ENCODE results near the gene PPARG.
"Not testable (repeated sequence)": the region's sequence is repeated elsewhere in the genome, so short reads cannot be mapped to it uniquely, and the experiment has no call there.

The PPARG gene

DNA sequence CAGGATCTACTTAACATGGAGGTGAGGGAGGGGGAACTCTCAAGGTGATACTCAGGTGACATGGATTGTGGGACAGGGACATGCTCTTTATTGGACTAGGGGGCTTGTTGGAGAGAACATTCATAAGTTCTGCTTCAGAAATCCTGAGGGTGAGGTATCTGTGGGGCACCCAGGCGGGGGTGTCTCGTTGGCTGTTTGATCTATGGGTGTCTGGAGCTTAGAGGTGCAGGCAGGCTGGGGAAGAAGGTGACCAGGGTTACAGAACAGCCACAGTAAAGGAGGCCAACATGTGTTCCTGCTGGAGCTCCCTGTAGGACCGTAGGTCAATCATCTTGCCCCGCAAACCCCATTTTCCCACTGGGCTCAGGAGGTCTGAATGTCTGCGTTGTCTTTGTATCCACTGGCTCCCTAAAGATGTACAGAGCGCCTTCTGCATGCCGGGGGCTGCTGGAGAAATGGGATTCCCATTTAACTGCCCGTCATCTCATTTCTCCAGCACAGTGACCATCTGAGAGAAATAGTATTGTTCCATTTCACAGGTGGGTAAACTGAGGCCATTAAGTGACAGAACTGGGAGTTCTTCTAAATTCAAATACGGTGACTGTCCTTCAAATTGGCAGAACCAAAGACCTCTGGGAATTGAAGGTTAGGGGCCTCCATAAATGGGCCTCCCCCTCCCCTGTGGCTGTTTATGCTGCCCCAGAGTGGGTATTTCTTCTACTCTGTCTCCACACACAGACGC is 155.1 kb downstream of the PPARG start:
- no peak for DNase-seq (ENCODE audit: low read depth)

DNA sequence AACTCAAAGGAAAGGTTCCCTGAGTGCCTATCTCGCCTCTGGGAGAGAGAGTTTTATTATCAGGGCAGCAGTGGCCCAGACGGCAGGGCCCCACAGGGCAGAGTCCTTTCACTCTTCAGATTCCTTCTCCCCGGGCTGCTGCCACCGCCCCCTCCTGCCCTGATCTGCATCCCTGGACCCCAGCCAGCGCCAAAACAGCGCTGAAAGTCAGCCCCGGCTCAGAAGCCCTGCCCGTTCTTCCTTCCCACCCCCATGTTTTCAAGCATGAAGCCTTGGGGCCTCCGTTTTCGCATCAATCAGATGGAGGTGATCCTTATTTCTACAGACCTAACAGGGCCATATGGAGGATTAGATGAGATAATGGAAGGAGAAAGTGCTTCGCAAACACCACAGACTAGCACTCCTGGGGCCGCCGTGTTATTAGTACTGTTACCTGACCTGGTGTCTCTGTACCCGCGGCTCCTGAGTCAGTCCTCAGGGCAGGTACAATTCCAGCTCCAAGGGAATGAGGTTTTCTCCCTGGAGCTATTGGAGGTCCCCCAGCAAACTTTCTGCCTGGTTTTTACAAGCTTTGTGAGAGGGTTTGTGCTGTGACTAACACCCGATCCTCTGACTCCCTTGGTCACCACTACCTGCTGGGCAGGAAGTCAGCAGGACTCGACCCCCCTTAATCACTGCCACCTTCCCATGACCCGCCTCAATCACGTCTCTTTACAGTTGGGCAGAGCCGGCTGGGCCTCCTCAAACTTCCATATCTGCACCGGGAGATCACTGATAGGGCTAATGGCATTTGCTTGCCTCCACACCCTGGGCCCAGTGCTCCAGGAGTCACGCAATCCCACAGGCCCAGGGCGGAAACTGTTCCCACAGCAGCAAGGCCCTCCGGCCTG is 156.0 kb downstream of the PPARG start:
- DNase-seq (ENCODE audit: low read depth) = no peak

DNA sequence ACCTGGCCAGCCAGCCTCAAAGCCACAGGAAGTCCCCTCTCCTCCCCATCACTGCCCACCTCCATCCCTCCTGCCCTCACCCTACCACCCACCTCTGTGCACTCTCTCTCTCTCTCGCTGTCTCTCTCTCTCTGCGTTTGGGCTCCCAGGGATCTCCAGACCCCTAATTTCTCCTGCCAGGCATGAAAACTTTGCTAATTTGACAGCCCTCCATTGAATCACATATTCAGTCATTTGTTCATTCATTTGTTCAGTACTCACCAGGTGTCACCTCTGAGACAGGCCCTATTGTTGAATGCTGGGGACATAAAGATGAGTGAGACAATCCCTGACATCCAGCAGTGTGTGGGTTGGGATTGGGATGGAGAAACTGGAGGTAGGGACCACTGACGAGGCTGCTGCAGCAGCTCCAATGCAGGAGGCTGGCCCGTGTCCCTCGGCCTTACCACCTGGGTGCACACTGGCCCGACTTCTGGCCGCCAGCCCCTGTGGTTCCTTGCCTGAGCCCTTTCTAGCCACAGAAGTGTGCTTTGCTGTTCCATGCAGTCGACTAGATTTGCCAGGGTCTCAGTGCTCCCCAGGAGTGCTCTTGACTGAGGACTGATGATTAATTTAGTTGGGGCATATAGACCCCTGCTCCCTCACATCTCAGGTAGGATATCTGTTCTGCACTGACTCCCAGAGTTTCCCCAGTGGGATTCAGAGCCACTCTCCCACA is 156.8 kb downstream of the PPARG start:
- DNase-seq (ENCODE audit: low read depth) = no peak

DNA sequence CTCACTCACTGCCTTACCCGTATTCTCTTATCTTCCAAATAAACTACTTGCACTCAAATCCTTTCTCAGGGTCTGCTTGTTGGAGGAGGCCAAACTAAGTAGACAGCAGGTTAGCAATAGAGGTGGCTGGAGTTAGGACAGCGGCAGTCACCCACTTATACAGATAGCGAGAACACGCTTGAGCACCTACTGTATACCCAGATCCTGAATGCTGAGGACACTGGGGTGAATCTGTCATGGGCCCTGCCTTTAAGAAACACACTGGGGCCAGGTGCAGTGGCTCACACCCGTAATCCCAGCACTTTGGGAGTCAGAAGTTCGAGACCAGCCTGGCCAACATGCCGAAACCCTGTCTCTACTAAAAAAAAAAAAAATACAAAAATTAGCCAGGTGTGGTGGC is 157.4 kb downstream of the PPARG start:
- no peak for DNase-seq (ENCODE audit: low read depth)

DNA sequence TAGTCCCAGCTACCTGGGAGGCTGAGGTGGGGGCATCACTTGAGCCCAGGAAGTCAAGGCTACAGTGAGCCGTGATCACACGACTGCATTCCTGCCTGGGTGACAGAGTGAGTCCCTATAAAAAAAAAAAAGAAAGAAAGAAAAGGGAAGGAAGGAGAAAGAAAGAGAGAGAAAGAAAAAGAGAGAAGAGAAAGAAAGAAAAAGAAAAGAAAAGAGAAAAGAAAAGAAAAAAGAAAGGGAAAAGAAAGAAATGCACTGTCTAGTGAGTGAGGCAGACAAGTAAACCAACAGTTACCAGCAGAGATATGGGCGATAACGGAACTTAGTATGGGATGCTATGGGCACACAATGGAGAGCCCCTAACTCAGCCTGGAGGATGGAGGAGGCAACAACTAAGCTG is 158.2 kb downstream of the PPARG start:
- DNase-seq (ENCODE audit: low read depth) = no peak

DNA sequence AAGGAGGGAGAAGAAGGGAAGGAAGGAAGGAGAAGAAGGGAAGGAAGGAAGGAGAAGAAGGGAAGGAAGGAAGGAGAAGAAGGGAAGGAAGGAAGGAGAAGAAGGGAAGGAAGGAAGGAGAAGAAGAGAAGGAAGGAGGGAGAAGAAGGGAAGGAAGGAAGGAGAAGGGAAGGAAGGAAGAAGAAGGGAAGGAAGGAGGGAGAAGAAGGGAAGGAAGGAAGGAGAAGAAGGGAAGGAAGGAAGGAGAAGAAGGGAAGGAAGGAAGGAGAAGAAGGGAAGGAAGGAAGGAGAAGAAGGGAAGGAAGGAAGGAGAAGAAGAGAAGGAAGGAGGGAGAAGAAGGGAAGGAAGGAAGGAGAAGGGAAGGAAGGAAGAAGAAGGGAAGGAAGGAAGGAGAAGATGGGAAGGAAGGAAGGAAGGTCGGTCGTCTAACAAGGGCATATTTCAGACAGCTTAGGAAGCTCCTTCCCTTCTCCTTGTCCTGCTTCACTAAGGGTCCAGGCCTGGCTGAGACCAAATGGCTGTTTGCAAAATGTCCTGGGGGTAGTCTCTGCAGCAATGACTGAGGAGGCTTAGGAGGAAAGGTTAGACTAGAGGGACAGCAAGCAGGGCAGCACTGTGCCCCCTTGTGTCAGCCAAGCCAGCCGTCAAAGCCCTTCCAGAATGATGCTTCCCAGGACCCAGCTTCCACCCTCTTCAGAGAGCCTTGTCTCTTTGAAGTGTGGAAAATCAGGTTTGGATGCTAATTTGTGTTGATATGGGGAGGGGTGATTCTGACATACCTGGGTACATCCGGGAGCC is 159.7 kb downstream of the PPARG start:
- not testable (repeated sequence) for DNase-seq (ENCODE audit: low read depth)

DNA sequence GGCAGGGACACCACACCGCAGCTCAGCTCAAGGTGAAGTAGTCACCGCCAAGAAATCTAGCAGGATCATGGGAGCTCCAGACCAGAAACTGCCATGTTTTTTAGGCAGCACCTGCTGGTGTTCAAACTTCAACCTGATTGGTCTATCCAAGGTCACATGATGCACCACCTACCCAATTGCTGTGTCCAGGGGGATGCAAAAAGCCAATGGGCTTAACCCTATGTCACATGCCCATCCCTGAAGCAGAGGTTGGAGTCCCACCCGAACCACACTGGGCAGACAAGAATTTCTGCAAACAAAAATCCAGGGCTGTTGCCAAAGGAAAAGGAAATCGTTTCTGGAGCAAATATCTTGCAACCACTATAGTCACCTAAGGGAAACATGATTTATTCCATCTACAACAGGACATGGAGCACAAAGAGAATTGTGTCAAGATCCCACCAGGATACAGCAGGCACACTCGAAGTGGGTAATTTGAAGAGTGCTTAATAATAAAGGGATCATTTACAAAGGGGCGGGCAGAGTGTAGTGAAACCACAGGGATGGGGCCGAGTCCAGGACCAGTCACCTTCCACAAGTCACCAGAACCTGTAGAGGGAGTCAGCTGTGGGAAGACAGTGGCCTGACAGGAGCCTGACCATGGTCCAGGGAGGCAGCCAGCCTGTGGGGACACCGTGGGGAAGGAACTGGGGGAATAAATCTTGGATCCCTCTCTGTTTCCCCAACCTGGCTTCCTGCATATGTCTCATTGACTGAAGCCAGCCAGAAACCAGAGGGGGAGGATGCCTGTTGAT is 161.2 kb downstream of the PPARG start:
- no peak for DNase-seq (ENCODE audit: low read depth)

DNA sequence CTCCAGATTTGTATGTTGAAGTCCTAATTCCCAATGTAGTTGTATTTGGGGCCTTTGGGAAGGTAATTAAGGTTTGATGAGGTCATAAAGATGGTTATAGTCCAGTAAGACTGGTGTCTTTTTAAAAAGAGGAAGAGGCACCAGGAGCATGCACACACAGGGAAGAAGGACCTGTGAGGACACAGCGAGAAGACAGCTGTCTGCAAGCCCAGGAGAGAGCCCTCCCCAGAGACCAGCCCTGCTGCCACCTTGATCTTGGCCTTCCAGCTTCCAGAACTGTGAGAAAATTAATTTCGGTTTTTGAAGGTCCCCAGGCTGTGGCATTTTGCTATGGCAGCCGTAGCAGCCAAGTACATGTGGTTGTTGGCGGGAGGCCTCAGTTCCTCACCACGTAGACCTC is 162.6 kb downstream of the PPARG start:
- no peak for DNase-seq (ENCODE audit: low read depth)

DNA sequence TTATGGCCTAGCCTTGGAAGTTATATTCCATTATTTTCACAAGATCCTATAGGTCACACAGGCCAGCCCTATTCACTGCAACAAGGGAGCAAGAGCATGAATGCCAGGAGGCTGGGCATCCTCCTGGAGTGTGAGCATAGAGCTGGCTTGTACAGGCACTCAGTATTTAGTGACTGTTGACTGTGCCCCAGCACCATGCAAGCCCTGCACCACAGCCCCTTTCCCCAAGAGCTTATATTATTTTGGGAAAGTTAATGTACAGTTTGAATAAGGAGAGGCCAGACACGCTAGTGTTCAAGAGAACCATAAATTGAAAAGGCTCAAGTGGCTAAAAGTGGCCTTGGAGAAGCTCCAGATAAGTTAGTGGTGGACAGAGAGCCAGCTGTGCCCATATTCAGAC is 163.1 kb downstream of the PPARG start:
- no peak for DNase-seq (ENCODE audit: low read depth)

DNA sequence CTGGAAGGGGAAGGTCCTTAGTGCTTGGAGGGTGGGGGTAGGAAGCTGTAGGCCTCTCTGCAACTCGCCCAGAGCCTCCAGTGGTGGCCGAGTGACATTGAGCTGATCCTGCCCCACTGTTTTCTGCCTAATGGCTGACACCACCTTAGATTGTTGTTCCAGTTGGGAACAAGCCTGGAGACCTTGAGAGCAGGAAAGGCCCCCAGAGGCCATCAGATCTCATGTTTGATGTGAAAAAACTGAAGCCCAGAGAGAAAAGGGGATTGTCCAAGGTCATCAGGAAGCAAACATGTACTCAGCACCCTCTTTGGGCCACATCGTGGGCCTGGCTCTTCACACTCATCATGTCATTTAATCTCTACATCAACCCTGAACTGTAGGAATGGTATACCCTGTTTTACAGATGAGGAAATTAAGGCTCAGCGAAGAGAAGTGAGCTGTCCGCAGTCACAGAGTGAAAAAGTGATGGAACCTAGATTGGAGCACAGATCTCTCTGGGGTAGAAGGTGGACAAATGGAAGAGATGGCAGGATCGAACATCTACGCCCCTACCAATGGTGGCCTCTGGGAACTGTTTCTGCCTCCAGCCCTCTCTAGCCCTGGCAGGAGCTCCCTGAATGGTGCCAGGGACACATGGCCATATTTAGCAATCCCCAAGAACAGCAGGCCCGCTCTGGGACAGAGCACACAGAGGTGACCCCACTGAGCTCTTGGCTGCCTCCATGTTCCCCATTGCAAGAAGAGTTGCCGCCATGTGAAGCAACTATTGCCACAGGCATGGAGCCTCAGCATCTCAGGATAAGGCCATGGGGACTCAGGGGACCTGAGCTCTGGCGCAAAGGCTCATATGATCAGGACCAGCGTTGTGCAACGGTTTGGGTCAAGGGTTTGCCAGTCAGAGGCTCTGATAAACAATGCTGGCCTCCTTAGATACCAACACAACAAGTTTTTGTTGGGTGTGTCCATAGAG is 163.8 kb downstream of the PPARG start:
- DNase-seq (ENCODE audit: low read depth) = no peak

DNA sequence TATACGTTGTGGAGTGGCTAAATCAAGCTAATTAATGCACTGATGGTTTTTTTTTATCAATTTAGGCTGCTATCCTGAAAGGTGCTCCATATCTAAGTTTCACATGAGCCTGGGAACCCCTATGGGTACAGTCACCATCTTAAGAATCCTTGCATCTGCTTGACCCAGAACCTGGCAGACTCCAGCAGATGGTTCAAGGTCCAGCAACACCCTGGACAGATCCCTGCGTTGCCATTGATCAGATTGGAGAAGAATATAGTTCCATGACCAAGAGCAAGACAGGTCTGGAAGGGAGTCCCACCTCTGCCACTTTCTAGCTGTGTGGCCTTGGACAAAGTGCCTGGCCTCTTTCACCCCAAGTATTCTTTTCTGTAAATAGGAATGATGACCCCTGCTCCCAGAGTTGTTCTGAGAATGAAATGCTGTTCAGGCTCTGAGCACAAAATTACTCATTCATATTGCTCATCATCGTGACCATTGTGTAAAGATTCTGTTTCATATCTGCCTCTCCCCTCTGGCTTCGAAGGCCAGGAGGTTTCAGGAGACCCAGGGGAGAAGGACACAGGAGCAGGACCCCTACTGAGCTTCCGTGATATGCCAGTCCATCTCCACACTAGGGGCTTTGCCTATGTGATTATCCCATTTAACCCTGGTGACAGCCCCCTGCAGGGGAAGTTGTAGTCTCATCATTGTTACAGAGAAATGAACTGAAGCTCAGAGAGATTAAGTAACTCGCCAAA is 165.4 kb downstream of the PPARG start:
- no peak for DNase-seq (ENCODE audit: low read depth)

DNA sequence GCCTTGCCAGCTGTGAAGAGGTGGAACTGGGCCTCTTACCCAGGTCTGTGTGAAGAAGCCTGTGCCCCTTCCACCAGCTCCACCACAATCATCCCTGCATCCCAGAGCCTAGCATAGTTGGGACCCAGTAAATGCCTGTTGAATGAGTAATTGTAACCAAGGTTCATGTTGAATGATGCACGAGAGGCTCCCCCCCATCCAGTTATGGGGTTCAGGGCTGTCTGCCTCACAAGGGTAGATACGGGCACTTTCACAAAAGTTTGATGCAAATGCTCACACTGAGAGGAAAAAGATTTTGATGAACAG is 165.9 kb downstream of the PPARG start:
- DNase-seq (ENCODE audit: low read depth) = no peak

DNA sequence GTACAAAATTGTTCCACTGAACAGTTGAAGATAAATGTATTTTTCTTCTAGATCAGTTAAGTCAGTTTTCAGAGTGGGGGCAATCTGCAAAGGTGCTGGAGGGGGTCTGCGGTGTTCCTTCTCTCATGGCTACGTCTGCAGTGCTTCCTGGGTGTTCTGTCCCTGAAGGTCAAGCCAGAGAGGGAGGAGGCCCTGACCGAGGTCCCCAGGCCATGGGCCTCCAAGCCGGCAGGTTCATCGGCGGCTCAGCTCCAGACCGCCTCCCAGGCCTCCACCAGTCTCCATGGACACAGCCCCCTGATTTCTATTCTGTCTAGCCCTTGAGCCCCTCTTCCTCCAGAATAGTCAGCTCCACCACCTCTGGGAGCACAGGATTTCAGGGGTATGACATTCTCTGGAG is 166.9 kb downstream of the PPARG start:
- no peak for DNase-seq (ENCODE audit: low read depth)

DNA sequence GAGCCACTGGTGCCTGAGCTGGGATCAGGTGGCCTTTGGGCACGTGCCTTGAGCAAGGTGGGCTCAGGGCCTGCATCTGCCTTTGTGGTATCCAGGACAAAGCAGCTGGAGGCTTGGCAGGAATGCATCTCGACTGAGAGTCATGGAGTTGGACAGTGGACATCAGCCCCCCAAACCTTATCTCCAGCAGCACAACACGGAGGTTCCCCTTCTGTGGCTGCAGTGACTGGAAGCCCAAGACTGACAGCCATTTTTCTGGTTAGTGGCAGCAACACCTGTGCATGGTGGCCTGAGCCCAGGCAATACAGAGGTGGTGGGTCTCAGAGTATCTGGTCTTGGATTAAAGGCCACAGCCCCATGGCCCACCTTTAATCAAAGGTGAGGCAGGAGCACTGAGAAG is 167.6 kb downstream of the PPARG start:
- DNase-seq (ENCODE audit: low read depth) = no peak

DNA sequence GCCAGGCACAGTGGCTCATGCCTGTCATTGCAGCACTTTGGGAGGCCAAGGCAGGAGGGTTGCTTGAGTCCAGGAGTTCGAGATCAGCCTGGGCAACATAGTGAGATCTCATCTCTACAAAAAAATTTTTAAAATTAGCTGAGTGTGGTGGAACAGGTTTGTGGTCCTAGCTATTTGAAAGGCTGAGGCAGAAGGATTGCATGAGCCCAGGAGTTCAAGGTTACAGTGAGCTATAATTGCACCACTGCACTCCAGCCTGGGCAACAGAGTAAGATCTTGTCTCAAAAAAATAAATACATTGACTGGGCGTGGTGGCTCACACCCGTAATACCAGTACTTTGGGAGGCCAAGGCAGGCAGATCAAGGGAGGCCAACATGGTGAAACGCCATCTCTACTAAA is 168.5 kb downstream of the PPARG start:
- not testable (repeated sequence) for DNase-seq (ENCODE audit: low read depth)

DNA sequence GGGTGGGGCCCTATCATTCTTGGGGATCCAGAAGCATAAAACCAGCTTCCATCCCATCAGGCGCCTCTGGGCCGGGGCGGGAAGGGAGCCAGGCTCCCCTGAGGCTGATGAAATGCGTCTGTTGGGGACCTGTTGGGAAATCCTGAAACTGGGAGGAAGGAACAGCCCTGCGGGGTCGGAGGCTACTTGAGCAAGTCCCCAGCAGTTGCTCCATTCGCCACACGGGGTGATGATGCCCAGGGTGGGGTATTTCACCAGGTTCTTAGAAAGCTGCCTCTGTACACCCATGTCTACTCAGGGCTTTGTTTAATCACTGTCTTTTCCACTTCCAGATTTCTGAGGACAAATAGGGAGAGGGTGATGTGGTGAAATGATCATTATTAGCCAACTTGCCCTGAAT is 170.0 kb downstream of the PPARG start:
- DNase-seq (ENCODE audit: low read depth) = no peak

DNA sequence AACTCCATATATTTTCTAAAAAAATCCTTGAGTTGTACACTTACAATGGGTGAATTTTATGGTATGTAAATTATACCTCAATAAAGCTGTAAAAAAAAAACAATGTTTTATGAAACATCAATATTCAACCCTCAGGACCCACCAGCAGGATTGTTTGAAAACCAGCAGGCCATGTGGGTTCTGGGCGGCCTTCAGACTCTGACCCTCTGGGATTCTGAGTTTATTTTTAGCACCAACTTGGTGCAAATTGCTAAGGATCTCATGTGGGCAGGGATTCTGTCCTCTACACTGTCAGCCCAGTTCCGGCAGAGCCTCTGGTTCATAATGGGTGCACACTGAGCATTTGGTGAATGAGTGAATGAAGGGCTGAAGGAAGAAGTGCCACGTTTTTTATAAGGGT is 171.3 kb downstream of the PPARG start:
- no peak for DNase-seq (ENCODE audit: low read depth)

DNA sequence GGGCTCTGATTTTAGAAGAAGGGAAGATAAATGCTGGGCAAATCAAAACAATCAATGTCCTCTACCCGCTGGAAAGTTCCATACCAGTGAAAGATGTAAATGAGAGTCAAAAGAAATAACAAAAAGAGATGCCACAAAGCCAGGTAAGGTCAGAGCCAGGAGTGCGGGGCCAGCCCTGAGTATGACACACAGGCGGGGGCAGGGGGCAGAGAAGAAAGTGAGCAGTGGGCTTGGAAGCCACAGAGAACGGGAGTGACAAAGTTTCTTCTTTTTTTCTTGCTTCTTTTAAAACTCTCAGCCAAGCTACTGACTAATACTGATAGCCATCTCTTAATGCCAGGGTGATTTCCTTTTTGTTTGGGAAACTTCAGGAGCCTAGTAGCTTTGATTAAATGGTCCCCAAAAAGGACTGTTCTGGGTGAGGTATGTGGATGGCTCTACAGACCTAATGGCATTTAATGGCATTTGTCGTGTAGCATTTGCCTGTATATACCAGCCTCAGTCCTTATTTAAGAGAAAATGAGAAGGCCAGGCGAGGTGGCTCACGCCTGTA is 172.3 kb downstream of the PPARG start:
- DNase-seq (ENCODE audit: low read depth) = no peak

All from fibroblast of the conjunctiva (primary cell).